OCI-LY7 (cell line): Measurements from ENCODE around the gene TAPT1.

ENCODE experiments used
- EZH2phosphoT487 ChIP-seq: fragments of 200-600 bp; sonication (generic); IDR thresholded peaks from 2 replicates; pipeline ENCODE4 v1.6.1; 2018; ENCODE audit warnings: low read depth, borderline replicate concordance, mild to moderate bottlenecking, mixed run types, antibody characterized with exemption, low read length, moderate library complexity, mixed read lengths
- TF ChIP-seq, protein P1 (sequence below): fragments of 200-600 bp; sonication (generic); conservative IDR thresholded peaks from 2 replicates; pipeline ENCODE4 v1.5.1; 2014; ENCODE audit warnings: mild to moderate bottlenecking, antibody characterized with exemption, low read length, moderate library complexity, mixed read lengths

DNA sequence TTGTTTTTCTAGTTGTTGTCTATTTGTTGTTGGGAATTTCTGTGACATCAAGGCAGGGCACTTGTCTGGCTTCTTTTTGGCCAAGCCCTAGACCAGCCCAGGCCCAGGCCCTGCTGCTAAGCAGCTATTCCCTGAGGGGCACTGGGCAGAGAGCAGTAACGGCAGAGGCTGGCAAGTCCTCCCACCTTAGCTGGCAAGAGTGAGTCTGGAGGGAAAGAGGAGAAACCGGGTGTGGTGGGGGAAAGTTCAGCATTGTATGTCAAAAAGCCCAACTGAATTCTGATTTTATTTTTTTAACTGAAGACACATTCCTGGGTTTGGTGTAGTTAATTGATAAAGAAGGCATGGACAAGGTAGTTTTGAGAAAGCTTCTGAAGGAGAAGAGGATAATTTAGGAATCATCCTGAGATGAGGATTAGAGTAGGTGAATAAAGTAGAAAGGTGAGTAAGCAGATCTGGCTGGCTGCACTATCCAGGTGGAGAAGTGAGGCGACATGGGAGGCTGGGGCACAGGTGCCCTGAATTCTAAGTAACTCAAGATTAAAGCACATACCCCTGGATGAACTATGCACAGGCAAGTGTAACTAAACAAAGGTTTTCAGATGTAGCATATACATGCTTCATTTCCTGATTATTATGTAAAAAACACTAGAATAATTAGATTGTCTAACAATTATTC lies 57.4 kb downstream of the TAPT1 start:
- TF ChIP-seq, protein P1, sequence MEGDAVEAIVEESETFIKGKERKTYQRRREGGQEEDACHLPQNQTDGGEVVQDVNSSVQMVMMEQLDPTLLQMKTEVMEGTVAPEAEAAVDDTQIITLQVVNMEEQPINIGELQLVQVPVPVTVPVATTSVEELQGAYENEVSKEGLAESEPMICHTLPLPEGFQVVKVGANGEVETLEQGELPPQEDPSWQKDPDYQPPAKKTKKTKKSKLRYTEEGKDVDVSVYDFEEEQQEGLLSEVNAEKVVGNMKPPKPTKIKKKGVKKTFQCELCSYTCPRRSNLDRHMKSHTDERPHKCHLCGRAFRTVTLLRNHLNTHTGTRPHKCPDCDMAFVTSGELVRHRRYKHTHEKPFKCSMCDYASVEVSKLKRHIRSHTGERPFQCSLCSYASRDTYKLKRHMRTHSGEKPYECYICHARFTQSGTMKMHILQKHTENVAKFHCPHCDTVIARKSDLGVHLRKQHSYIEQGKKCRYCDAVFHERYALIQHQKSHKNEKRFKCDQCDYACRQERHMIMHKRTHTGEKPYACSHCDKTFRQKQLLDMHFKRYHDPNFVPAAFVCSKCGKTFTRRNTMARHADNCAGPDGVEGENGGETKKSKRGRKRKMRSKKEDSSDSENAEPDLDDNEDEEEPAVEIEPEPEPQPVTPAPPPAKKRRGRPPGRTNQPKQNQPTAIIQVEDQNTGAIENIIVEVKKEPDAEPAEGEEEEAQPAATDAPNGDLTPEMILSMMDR: no peak
- no peak for TF ChIP-seq EZH2phosphoT487
